Stimulated activated CD4-positive, alpha-beta T cell treated with anti-CD3 and anti-CD28 coated beads, Interleukin-4, amount 100 ng/mL, for 1 hour (primary cell): Measurements from ENCODE around the gene ZNF410.

Source experiments
- DNase-seq: peaks from one replicate; pipeline ENCODE4 v3.0.0-alpha.2; 2020

Gene ZNF410

DNA sequence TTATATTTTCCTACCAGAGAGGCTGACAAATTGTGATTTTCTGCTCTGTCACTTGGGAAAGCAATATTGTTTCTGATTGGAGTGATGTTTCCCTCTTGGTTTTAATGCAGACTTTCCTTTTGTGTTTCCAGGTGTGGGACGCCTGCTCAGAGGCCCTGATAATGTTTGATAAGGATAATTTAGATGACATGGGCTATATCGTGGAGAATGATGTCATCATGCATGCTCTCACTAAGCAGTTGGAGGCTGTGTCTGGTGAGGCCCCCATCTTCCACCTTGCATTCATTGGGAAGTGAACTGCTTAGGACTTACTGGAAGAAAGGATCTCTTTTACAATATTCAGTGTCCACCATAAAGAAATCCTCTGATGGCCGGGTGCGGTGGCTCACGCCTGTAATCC, 69.0 kb downstream of the ZNF410 start:
- no peak for DNase-seq

DNA sequence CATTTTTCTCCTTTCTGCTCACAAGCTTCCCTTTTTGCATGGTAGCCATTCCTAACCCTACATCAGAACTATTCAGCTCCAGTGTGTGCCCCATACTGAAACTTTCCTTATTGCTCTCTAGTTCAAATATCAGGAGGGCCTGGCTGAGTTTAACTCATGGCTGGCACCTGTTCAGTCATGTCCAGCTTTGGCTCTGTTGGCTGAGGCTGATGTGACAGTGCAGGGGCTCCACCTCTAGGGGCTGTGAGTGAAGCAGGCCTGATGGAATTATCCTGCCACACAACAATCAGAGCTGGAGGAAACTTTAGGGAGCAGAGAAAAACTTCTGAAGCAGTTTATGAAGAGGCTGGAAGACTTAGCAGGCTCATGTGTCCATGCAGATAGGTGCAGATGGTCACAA, 71.9 kb downstream of the ZNF410 start:
- DNase-seq: no peak

DNA sequence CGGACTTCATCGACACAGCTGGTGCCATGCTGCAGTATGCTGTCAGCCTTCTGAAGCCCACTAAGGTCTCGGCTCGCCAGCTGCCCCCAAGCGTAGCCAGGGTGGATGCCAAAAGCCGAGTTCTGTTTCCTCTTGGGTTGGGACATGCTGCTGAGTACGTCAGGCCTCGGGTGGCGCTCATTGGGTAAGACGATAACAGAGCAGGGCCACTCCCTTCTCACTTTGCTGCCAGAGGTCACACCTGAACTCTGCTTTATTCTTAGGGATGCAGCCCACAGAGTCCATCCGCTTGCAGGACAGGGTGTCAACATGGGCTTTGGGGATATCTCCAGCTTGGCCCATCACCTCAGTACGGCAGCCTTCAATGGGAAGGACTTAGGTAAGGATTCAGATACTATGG, 74.5 kb downstream of the ZNF410 start:
- DNase-seq: no peak

DNA sequence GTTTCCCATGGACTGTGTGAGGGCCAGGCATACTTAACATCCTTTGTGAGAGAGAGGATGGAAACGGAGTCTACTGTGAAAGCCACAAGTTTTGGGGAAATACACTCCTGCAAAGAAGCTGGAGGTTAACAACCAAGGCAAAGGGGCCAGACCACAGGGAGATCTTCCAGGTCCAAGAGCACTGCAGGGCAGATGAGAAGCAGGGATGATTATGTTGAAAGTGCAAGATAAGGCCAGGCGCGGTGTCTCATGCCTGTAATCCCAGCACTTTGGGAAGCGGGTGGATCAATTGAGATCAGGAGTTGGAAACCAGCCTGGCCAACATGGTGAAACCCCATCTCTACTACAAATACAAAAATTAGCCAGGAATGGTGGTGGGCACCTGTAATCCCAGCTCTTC, 78.6 kb downstream of the ZNF410 start:
- no peak for DNase-seq

DNA sequence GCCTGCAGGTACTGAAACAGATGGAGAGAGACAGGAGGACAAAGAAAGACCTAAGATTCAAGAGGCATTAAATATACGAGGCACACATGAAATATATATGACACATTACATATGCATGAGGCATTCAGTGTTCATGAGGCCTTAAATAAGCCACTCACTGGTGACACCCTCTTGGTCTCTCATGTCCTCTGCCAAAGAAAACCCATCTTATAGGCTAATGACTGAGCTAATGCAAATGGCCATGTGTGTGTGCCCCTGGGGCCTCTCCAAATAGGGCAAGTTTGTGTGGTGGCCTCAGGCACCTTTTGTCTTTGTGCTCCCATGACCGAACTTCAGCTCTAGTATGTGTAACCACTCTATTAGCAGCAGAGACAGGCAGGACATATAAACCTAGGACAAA, 82.2 kb downstream of the ZNF410 start:
- DNase-seq: no peak

DNA sequence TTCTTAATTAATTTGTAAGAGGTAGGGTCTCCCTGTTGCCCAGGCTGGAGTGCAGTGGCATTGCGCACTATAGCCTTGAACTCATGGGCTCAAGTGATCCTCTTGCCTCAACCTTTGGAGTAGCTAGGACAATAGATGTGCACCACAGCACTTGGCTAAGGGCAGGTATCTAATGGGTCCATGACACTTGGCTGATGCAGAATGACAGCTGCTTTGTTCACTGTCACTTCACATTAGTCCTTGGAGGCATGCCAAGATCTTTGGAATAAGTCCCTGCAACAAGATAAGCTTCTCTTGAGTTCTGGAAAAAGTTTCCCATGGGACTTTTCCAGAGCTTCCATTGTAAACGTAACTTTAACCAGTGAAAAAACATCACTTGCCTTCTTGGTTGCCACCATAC, 86.8 kb downstream of the ZNF410 start:
- no peak for DNase-seq

DNA sequence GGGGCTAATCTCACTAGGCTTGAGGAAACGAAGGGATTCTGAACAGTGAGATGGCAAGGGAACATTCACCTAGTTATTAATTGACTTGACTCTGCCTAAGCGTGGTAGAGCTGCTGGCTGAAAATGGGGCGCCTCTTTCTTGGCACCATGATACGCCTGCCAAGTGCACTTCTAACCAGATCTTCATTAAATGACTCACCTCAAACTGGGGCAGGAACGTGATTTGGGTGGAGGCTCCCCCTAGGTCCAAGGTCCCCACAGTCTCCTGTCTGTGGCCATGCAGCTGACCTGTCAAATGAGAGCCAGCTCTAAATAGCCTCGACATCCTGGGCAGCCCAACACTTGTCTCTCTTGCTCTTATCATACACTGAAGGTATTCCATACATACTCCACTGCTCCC, 89.5 kb downstream of the ZNF410 start:
- DNase-seq: no peak

DNA sequence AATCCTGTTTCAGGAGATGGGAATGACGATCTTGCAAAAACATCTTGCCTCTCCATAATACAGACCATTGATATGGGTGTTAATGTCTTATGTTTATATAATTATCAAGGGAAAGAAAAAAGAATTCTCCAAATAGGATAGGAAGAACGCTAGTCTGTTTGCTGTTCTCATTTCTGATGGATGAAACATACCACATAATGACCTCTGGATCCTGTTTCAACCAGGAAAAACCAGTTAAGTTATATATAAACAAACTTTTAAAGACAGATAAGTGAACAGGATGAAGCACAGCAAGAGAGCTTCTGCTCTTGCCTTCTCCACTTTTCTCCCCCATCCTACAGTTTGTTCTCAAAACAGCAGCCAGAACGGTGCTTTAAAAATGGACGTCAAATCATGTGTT, 91.2 kb downstream of the ZNF410 start:
- no peak for DNase-seq
